NK-92 (cell line): Measurements from ENCODE around the gene EPB41.
"Not testable (repeated sequence)": the region's sequence is repeated elsewhere in the genome, so short reads cannot be mapped to it uniquely, and the experiment has no call there.

ENCODE experiments used
- DNase-seq: peaks from one replicate; lab custom pipeline; 2025; ENCODE audit not compliant: unreplicated experiment; lab: John Stamatoyannopoulos, UW

The EPB41 gene

DNA sequence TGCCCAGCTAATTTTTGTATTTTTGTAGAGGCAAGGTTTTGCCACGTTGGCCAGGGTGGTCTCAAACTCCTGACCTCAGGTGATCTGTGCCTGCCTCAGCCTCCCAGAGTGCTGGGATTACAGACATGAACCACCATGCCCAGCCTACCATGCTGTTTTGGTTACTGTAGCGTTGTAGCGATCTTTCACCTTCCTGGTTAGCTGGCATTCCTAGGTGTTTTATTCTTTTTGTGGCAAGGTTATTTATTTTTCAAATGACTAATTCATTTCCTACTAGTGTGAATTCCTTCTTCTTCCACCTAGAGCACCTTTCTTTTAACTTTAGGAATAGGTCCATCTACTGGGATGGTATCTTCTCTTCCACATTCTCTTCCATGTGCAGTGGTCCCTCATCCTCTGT, 180.1 kb downstream of the EPB41 start:
- DNase-seq = no peak

DNA sequence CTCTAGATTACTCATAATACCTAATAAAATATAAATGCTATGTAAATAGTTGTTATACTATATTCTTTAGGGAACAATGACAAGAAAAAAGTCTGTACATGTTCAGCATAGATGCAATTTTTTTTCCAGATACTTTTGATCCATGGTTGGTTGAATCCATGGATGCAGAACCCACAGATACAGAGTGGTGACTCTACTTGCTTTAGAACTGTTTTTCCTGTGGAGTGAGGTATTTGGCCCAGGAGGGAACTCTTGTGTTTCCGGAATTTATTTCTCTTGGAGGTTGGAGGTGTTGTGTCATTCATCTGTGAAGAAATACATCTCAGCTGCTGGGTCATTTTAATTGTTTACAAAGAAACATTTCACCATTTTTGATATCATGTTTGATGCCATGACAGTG, 180.6 kb downstream of the EPB41 start:
- no peak for DNase-seq

DNA sequence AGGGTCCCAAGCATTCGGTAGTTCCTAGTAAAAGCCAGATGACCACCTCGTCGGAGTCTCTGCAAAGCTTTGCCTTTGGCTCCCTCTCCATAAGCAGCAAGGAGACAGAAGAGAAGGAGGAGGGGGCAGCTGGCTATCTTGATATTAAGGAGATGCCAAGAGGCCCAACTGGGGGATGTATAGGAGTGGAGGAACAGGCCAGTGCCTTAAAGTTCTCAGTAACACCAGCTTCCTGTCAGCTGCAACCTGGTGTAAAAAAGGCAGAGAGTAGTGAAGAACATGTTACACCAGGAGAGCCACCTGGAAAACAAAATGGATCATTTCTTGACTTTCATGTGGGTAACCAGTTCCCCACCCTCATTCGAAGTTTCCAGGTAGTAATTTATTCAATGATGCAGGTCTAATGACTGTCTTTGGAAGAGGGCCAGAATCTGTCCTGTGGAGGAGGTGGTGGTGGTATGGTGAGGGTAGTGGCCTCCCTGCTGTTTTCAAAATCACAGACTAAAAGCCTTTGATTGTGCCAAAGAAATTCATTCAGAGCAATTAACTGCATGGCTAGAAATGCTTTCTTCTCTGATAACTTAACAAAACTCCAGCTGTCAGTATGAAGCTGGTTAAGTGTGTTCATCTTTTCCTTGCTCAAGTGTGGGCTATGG, 182.0 kb downstream of the EPB41 start:
- no peak for DNase-seq

DNA sequence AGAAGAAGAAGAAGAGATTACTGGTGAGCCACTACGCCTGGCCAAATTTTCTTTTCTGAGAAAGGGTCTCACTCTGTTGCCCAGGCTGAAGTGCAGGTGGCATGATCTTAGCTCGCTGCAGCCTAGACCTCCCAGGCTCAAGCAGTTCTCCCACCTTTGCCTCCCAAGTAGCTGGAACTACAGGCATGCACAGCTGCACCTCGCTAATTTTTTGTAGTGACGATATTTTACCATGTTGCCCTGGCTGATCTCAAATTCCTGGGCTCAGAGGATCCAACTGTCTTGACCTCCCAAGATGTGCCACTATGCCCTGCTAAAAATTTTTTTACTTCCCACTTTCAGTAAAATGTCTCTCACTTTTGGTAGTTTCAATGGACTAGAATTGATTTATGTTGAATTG, 184.9 kb downstream of the EPB41 start:
- DNase-seq = no peak

DNA sequence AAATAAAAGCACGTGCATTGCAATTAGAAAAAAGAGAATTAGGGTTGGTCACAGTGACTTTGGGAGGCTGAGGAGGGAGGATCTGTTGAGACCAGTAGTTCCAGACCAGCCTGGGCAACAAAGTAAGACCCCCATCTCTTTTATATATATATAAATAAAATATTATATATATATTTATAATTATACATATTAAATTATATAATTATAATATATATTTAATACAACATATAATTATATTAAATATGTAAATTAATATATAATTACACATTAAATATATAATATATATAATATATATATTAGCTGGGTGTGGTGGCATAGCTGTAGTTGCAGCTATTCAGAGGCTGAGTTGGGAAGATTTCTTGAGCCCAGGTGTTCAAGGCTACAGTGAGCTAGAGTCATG, 186.1 kb downstream of the EPB41 start:
- no peak for DNase-seq

DNA sequence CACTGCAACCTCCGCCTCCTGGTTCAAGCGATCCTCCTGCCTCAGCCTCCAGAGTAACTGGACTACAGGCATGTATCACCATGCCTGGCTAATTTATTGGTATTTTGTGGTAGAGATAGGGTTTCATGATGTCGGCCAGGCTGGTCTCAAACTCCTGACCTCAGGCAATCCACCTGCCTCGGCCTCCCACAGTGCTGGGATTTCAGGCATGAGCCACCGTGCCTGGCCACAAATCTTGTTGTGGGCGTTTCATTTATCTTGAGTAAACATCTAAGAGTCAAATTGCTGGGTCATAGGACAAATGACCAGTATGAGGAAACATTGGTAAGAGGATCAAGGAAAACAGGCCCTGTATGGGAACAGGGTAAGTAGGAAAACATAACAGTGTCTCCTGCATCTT, 191.5 kb downstream of the EPB41 start:
- DNase-seq = no peak

DNA sequence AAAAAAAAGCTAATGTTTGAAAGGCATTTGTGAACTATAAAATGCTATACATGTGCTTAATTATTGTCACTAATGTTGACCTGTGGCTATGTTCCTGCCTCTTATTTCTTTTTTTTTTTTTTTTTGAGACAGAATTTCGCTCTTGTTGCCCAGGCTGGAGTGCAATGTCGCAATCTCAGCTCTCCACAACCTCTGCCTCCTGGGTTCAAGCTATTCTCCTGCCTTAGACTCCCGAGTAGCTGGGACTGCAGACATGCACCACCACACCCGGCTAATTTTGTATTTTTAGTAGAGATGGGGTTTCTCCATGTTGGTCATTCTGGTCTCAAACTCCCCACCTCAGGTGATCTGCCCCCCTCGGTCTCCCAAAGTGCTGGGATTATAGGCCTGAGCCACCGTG, 193.7 kb downstream of the EPB41 start:
- DNase-seq = not testable (repeated sequence)

DNA sequence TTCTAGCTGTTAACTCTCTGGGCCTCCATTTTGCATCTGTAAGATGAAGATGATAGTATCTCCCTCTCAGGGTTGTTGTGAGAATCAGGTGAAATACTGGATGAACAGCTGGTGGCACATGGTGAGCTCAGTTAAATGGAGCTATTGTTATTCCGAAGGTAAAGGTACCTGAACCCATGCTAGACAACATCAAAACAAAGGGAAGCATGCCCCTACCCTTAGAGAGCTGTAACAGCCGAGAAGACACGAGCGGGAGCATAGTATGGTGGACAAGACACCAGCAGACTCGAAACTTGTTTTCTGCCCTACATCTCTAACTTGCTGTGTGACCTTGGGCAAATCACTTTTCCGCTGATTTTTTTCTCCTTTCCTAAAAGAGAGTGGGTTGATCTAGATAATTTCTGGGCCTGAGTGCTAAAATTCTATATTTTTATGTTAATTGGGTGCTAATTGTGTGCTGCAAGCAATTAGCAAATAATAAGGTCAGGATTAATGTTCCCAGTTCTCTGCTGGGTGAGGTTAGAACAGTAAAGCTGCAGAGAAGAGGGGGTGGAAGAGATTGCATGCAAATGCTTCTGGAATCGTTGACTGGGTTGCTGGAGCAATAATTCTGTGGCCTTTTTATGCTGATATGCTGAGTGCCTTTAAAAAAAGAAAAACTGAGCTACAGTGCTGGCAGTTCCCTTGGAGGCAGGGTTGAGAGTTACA, 198.5 kb downstream of the EPB41 start:
- DNase-seq = no peak

DNA sequence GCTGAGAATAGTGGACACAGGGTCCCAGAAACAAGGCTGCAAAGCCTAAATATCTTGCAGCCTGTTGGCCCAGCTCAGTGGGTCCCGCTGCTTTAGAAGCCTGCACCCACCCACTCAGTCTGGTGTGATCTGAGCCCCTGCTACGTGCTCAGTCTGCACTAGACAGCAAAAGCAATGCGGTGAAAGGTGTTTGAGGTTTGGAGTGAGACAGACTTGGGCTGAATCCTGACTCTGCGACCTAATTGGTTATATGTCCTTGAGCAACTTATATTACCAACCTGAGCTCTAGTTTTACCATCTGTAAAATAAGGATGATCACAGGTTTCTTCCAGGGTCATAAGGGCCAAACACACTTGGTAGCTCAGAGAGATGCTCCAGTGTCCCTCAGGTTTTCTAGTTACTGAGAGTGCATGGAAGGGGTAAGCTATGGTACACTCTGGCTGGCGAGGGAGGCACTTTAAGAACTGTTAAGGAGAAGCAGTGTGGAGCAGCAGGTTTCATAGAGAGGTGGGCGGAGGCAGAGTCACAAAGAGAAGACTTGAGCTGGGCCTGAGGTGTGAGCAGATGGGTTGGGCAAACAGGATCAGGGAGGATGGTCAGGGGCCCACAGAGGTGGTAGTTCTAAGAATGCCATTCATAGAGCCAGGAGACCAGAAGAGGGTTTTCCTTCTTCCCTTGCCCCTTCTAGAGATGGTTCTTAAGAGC, 199.2 kb downstream of the EPB41 start:
- DNase-seq = no peak

DNA sequence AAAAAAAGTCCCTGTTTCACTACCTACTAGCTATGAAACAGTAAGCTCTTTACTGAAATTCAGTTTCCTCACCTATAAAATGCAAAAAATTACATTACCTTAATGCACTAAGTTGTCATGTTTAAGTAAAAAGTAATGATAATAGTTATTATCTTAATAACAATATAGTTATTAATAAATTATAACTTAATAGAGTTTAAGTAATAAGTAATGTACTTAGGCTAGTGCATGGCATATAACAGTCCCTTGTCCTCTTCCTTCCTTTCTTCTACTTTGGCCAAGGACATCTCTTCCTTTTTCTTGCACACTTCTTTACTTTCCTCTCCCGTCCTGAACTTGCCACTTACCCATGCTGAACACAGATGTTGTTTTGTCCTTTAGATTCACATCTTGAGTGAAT, 200.3 kb downstream of the EPB41 start:
- no peak for DNase-seq

DNA sequence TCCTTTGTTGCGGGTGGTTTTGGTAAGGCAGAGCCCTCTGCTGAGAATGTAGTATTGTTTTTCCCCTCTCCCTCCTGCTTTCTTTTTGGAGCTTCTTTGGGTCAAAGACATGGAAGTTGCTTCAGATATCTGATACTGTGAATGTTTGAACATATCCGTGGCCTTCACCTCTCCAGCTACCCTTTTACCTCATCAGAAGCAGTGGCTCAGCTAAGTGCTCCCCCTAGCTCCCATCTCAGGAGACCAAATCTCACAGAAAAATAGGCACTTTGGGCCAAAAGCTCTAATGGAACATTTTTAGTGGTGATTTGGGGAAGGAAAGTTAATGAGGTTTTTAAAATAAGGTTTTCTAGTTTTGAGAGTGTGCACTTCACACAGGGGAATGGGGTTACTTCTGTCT, 203.0 kb downstream of the EPB41 start:
- DNase-seq = no peak

DNA sequence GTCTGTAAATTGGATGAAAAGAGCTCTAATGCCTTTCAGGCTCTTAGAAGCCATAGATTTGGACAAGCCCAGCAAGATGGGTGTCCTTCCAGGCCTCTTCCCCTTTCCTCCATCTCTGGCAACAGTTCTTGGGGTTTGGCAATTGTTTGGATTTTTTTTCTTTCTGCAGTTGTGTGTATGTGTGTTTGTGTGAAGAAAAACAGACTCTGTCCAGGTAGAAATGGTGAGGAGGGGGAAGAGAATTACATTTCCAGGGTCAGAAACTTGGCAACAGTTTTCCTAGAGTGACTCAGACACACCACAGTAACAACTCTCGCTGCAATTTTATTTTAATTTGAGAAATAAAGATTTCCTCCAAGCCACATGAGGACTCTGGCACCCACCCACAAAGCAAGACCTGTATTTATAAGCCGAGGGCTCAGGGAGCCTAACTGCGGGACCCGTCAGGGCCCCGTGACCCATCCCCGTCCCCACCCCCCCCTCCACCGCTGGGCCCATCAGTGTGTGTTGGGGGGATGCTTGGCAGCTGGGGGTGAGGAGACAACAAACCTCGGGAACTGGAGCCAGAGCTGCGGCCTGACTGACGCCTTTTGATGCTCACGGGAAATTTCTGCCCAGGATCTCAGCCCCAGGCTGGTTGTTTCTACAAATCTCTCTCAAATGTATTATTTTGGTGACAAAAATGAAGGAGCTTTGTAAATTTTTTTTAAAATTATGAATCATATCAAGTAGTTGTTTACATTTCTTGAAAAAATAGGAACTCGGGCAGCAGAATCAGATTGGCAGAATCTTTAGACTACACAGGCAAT, 205.0 kb downstream of the EPB41 start:
- DNase-seq = no peak

DNA sequence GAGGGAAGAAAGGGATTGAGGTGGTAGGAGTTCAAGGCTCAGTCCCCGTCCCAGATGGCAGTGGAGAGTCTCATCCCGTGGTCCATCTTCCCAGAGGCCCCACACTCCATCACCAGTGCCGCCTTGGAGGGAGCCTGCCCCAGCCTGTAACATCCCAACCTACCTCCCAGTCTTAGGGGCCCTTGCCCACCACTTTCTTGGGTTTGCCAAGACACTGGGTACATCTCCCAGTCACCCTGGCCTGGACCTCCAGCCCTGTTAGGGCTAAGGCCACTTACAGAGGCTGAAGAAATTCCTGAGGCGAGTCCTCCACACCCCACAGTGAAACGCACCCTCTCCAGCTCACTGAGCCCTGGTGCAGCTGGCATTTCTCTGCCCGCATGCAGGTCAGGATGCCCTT, 206.0 kb downstream of the EPB41 start:
- no peak for DNase-seq

DNA sequence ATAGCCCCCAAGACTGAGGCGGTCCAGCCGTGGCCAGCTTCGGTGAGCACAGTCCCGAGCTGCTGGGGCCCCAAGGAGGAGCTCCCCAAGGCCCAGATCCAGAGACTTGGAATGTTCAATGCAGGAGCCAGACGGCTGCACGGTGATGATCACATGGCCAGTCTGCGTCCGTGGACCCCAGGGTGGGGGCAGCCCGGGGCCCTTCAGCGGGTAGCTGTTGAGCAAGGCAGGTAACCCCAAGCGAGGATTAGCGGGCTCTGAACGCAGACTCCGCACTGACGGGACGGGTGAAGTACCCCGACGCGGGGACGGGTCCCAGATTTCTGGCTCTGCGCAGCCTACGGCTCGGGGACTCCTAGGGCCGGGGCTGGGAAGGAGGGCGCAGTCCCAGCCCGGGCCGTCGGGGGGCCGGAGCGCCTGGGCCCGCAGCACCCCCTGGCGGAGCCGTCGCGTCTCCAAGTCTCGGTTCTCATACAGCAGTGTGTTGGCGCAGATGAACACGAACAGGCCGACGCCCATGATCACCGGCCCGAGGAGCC, 206.6 kb downstream of the EPB41 start:
- no peak for DNase-seq

DNA sequence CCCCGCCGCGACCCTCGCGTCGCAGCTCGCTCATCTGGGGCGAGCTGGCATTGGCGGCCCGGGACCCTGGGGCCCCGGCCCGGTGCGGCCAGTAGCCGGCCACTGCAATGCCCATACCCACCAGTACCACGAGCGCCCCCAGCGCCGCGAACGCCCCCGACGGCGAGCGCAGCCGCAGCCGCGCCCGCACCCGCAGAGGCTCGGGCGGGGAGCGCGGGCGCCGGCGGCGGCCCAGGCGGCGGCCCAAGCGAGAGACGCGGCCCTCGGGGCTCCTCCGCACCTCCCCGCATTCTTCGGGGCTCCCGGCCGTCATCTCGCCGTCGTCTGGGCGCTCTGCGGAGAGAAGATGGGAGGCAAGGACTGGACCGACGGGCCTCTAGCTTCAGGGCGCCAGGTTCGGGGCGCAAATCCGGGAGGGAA, 207.2 kb downstream of the EPB41 start:
- no peak for DNase-seq

DNA sequence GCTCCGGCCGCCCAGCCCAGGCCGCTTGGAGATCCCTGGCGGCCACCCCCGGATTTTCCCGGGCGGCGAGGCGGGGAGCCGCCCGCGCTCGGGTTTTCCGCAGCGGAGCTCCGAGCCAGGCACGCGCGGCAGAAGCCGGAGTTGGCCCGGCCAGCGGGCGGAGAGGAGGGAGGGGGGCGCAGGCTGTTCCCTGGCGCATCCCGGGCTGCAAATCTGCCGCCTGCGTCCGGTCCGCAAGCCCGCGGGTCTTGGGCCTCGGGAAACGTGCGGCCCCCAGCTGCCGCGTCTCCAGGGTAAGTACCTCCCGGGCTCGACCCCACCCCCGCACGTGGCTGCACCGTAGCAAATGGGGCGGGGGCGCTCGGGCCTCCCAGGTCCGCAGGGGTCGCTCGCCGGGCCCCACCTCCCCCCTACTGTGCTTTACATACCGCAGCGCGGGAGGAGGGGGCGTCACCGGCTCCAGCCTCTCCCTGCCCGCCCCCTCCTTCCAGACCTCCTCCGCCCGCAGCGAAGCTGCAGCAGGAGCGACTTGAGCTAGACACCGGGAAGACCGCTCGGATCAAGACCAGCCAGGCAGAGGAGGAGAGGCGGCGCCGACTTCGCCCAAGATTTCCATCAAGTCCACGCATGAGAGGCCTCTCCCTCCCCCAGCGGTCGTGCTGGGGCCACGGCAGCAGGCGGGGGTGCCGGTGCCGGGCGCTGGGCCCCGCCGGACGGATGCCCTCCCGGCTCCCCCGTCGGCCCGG, 207.7 kb downstream of the EPB41 start:
- no peak for DNase-seq

DNA sequence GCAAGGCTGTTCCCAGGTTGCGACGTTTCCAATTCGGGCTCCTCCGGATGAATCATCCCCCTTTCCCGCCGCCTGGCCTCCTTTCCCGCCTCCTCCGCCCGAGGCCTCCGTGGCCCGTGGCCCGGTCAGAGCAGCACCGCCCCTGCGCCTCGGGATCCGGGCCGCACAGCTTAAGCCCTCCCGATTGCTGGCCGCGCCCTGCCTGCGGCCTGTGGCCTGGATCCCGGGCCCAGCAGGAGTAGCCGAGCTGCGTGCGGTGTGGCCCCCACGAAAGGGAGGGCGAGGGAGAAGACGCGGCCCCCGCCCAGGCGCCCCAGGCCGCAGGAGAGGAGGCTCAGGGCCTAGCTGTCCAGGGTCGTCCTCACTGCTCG, 208.3 kb downstream of the EPB41 start:
- no peak for DNase-seq

DNA sequence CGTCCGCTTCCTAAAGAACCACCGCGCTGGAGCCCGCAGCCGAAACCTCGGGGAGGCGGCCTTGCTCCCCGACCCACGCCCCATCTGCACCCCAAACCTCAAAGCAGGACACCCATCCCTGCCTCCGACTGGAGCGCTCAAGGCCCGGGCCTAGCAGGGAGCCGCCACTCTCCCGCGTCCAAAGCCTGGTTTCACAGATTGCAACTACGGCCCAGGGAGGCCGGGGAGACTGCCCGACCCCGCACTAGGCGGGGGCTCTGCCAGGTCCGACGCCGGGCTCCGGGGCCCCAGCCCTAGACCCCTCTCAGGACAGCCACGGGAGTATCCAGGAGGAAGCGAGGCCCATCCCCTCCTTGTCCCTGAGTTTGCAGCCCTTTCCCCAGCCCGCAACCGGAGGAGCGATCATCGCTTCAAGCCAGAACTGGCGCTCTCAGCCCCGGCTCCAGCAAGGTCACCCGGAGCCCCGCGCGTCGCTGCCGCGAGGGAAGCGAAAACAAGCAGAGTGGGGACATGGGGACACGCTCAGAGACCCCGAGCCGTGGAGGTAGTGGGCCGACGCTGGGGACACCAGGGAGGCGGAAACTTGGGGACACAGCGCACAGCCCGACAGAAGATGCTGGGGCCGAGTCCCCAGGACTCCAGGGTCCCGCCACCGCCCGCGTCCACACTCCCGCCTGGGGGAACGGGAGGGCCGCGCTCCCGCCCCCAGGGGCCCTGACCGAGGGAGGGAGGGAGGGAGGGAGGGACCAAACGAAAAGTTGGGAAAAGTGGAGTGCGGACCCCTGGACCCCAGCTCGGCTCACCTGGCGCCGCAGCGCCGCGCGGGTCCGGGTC, 208.9 kb downstream of the EPB41 start:
- no peak for DNase-seq

DNA sequence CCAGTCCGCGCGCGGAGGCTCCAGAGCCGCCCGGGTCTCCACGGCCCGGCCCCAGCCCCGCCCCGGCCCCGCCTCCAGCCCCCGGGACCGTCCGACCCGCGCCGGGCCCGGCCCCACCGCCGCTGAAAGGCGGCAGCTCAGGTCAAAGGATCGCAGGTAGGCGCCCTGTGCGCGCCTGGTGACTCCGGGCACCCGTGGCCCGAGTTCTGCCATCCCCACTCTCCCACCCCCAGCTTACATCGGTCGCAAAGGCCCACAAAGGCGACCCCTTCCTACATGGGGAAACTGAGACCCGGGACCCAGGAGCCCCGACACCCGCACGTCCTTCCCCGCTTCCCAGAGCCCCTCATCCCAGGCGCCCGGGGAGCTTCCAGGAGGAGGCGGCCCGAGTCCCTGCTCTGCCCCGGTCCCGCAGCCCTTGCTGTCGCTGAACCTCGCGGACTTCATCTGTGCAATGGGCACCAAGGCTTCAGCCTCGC, 209.6 kb downstream of the EPB41 start, which contains the start of gene TMEM200B:
Gene TMEM200B, minus strand, starts transcription at position 17 of the 479 bp plus-strand sequence. CDS start 2,075 bp downstream, outside the sequence.
- DNase-seq = no peak
